ENCODE results near the gene ZNF365. TPM values are rescaled to one million over a fixed set of nuclear protein-coding genes. Genes with fewer than 3 reads are reported as not detected.
"Not testable (repeated sequence)": the region's sequence is repeated elsewhere in the genome, so short reads cannot be mapped to it uniquely, and the experiment has no call there.

The ZNF365 gene
- total RNA-seq, 4 donors from 2014 or later = 1.3 TPM; not detected in 3

DNA sequence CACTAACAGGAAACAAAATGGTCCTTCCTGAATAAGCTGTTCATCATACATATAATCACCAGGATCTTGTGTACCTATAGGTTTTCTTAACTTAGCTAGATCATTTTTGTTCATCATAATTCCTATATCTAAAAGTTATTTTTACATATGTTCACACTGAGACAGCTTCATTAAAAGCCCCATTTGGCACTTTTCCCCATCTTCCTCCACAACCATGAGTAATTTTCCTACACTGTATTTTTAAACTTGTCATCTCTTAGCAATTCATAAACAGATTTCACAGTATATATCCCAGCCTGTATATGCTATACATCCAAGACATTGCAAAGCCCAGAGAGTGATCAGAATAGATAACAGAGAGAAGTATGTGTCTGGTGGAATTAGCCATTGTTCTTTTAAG is 28.3 kb downstream of the ZNF365 start:
- intact Hi-C loops (cut with DNase I; ENCODE audit: low total_unique reads) = no loop called here
- Histone ChIP-seq H3K4me3 (no peak overlapping the region), H3K36me3 (no peaks in the 10 kb centered on the region), H3K4me1 (no peaks in the 10 kb centered on the region), H3K9me3 (no peaks in the 10 kb centered on the region), H3K27ac (no peak overlapping the region), H3K27me3 (no peaks in the 10 kb centered on the region)
- TF ChIP-seq POLR2A (IDR thresholded peaks at IDR 0.05) (no peak), CTCF (IDR thresholded peaks at IDR 0.05) (no peak)
- no peak for DNase-seq

- H3K4me3 ChIP-seq; H3K36me3 ChIP-seq; H3K27ac ChIP-seq; DNase-seq; H3K9me3 ChIP-seq; H3K27me3 ChIP-seq; H3K4me1 ChIP-seq; intact Hi-C loops (cut with DNase I; ENCODE audit: low total_unique reads): not testable (repeated sequence)
Observed at GRCh38 chr10:62410528-62410927, 36.4 kb downstream of the ZNF365 start.

DNA sequence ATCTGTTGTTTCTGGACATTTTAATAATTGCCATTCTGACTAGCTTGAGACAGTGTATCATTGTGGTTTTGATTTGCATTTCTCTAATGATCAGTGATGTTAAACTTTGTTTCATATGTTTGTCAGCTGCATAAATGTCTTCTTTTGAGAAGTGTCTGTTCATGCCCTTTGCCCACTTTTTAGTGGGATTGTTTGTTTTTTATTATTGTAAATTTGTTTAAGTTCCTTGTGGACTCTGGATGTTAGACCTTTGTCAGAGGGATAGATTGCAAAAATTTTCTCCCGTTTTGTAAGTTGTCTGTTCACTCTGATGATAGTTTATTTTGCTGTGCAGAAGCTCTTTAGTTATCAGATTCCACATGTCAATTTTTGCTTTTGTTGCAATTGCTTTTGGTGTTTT is 36.8 kb downstream of the ZNF365 start:
- intact Hi-C loops (cut with DNase I; ENCODE audit: low total_unique reads); H3K36me3 ChIP-seq: not testable (repeated sequence)

GRCh38 chr10:62413048-62413447 is 38.9 kb downstream of the ZNF365 start:
- H3K9me3 ChIP-seq = no peaks in the 10 kb centered on the region
- no peaks in the 10 kb centered on the region for H3K27me3 ChIP-seq
- no peaks in the 10 kb centered on the region for H3K4me1 ChIP-seq
- intact Hi-C loops (cut with DNase I; ENCODE audit: low total_unique reads) = no loop called here
- no peaks in the 10 kb centered on the region for H3K36me3 ChIP-seq
- no peak overlapping the region for H3K4me3 ChIP-seq
- DNase-seq = no peak
- no peak for TF ChIP-seq POLR2A (IDR thresholded peaks at IDR 0.05)
- no peak for TF ChIP-seq CTCF (IDR thresholded peaks at IDR 0.05)
- no peak overlapping the region for H3K27ac ChIP-seq

More for the DNA sequence above, 36.8 kb downstream of the ZNF365 start:
- H3K27me3 ChIP-seq, H3K4me3 ChIP-seq, H3K4me1 ChIP-seq, H3K27ac ChIP-seq, DNase-seq, H3K9me3 ChIP-seq: not testable (repeated sequence)

- H3K9me3 ChIP-seq = no peaks in the 10 kb centered on the region
- H3K4me3 ChIP-seq = no peak overlapping the region
- no peaks in the 10 kb centered on the region for H3K36me3 ChIP-seq
- DNase-seq = no peak
- no peak overlapping the region for H3K27ac ChIP-seq
- no peak for TF ChIP-seq POLR2A (IDR thresholded peaks at IDR 0.05)
- no peak for TF ChIP-seq CTCF (IDR thresholded peaks at IDR 0.05)
- intact Hi-C loops (cut with DNase I; ENCODE audit: low total_unique reads) = no loop called here
- H3K4me1 ChIP-seq = no peaks in the 10 kb centered on the region
- H3K27me3 ChIP-seq = no peaks in the 10 kb centered on the region
Observed at GRCh38 chr10:62413652-62414051, 39.5 kb downstream of the ZNF365 start.

- H3K9me3 ChIP-seq = no peaks in the 10 kb centered on the region
- intact Hi-C loops (cut with DNase I; ENCODE audit: low total_unique reads) = no loop called here
- TF ChIP-seq POLR2A (IDR thresholded peaks at IDR 0.05) (no peak), CTCF (IDR thresholded peaks at IDR 0.05) (no peak)
- DNase-seq = no peak
- no peak overlapping the region for H3K4me3 ChIP-seq
- H3K4me1 ChIP-seq = no peaks in the 10 kb centered on the region
- no peaks in the 10 kb centered on the region for H3K36me3 ChIP-seq
- H3K27me3 ChIP-seq = no peaks in the 10 kb centered on the region
- no peak overlapping the region for H3K27ac ChIP-seq
Observed at GRCh38 chr10:62414359-62414758, 40.2 kb downstream of the ZNF365 start.

Data from uterus (tissue), 4 donors.